NCI-H2171 treated with DMSO at 0.1 percent for 48 hours (cell line): ENCODE results near the gene C1orf105.

Experiments used
- DNase-seq: peaks from one replicate; lab custom pipeline; 2025; lab: John Stamatoyannopoulos, UW

C1orf105 gene

GRCh38 chr1:172457479-172458130 is 37.1 kb downstream of the C1orf105 start:
- DNase-seq: no peak

- DNase-seq: no peak
Measured at GRCh38 chr1:172460177-172460576, 39.7 kb downstream of the C1orf105 start.

DNA sequence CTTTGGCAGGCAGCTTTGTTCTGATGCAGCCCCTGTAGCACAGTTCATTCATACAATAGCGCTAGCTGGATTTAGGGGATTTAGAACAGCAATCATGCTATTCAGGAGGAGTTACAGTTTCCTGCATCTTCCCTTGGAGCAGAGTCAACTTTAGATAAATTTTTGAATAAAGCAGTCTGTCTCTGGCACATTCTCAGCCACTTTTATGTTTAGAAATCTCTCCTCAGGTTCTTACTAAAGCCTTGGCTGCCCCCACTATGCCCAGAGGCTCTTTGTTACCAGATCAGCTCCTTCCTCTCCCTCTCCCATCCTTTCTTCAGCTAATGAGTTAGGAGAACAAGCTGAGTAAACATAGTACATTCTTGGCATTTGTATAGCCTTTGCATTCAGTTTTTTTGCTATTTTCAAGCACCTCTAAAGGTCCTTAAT is 40.4 kb downstream of the C1orf105 start:
- no peak for DNase-seq

DNA sequence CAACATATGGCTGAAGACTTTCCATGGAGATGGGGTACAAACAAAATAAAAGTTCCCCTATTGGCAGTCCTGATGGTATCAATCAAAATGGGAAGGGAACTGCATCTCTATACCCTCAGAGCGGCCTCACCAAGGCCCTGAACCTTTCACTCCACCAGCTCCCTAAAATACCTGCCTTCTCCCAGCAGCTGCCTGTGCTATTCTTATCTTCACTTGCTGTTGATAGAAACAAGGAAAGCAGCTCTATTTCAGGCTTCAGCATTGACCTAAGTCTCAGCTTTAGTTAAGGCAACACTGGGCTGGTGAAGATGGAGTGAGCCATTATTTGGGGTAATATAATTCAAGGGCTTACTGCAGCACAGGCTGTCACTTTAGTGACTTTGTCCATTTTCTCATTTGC is 45.1 kb downstream of the C1orf105 start:
- no peak for DNase-seq

DNA sequence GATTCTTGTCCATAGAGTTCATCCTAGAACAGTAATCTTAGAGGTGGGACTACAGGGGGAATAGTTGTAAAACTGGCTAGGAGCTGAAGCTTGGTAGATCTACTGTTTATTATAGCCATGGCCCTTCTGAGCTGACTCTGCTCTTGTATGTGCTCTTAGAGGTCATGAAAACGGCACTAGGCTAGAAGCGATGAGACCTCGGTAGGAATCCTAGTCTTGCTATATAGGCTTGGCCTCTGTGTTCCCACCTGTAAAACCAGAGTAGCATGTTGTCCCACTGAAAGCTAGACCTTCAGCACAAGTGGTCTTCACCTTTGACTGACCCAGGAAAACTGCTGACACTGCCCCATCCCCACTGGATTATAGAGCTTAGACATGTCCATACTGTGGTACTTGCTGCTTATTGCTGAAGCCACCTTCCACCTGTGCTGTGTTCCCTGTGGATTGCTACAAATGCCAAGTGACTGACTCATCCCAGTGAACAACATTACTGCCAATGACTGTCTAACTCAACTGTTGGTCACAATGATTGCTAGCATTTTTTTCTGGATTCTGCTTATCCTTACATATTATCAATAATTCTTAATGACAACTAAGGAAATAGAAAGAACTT is 46.4 kb downstream of the C1orf105 start:
- DNase-seq: no peak

- no peak for DNase-seq
Measured at GRCh38 chr1:172467446-172467845, 47.0 kb downstream of the C1orf105 start.

GRCh38 chr1:172468296-172468695 is 47.8 kb downstream of the C1orf105 start:
- no peak for DNase-seq

GRCh38 chr1:172469717-172470116 is 49.2 kb downstream of the C1orf105 start:
- no peak for DNase-seq

DNA sequence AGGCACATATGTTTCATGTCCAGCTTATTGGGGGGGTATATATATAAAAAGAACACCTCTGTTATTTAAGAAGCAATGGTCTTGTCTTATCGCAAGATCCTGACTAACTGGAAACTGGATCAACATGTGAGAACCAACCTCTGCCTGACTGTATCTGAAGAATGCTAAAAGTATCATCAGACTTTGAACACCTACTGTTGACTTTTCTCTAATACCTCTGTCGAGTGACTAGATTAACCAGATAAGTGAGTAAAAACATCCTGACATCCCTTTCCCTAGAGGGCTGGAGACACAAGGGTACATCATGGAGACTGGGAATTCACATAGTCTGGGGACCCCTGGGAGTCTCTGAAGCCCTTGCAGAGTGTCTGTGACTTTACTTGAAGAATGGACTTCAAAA is 49.7 kb downstream of the C1orf105 start:
- DNase-seq: no peak

- no peak for DNase-seq
Measured at GRCh38 chr1:172471666-172472065, 51.2 kb downstream of the C1orf105 start.

- no peak for DNase-seq
Measured at GRCh38 chr1:172472495-172472894, 52.0 kb downstream of the C1orf105 start.

- DNase-seq: no peak
Measured at GRCh38 chr1:172473302-172473701, 52.8 kb downstream of the C1orf105 start.

GRCh38 chr1:172473842-172474241 is 53.4 kb downstream of the C1orf105 start:
- DNase-seq: no peak

DNA sequence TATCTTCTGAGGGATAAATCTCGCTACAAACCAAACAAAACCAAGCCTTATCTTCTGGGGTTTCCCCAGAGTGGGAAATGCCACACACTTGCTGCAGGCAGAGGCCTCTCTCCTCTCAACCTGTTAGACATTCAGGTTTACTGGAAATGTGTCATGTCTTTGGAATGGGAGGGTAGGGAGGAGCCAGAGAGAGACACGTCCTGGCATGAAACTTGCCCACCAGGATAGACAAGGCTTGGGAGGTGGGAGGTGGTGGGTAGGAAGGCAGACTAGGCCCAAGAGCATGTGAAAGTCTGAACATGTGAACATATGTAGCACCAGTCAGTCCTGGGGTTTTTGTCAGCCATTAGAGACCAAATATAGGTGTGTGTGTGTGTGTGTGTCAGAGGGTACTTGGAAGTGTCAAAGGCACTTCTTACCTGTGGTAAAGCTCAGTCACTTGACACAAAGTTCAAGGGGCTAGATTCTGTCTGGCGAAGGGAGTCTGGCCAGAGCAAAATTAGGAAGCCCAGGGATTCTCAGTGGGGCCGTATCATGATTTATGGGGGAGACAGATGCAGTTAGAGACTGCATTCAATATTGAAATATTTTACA is 55.8 kb downstream of the C1orf105 start:
- DNase-seq: no peak

GRCh38 chr1:172477216-172477615 is 56.7 kb downstream of the C1orf105 start:
- DNase-seq: no peak

DNA sequence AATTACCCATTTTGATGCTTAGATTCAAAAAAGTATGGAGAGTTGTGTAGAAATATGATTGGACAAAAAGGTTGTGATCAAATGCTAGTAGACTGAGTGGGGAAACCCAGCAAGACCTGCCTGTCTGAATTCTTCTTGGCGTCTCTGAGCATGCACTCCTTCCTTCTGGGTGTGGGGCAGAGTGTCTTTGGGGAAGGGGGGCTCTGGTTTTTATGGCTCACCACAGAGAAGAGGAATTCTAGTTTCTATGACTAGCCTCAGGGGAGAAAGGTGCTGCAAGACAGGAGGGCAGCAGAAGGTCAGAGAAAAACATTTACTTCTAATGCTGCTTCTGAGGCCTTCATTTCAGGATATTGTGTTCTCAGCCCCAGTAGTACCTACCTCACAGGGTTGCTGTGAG is 57.3 kb downstream of the C1orf105 start:
- DNase-seq: no peak

DNA sequence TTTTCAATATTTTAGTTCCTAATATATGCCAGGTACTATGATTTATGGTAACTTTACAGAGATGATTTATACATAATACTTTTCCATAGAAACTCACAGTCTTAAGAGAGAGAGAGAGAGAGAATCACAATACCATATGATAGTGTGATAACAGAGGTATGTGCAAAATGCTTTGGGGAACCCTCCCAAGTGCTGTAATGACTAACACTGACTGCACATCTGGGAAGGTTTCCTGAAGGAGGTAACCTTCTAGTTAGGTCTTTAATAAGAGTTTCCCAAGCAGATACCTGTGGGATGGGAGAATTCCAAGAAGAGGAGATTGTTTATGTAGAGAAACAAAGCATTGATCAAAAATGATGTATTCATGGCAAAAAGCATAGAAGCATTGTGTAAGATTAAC is 58.0 kb downstream of the C1orf105 start:
- DNase-seq: no peak

GRCh38 chr1:172480431-172480830 is 59.9 kb downstream of the C1orf105 start:
- no peak for DNase-seq

DNA sequence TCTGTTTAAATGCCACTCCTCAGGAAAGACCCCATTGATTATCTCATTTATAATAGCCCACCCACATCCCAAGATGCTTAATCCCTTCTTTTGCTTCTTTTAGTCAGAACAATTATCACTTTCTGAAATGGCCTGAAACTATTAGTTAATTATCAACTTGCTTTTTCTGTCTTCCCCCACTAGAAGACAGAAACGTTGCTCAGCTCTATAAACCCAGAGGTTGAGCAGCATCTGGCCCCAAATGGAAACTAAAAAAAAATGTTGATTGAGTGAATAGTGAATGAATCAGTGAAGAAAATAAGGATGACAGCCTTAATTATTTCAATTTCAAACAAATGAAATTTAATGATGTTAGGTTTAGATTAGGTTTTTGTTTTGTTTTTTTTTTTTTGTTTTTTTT is 61.6 kb downstream of the C1orf105 start:
- no peak for DNase-seq

- no peak for DNase-seq
Measured at GRCh38 chr1:172483448-172483847, 63.0 kb downstream of the C1orf105 start.

DNA sequence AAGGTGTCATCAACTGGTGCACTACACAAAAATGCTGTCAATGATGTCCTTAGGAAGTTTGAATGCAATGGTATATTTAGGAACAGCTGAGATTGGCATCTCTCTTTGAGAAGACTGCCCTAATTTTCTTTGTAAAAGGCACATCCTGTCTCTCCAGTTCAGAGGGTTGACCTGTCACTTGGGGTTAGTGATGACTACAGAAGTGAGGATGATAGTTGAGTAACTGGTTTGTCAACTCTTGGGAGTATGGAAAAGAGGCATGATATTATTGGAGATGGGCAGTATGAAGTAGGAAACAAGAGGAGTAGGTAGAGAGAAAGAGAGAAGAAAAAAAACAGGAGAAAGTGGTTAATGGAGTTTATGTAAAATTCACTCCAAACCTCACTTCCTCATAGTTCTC is 63.8 kb downstream of the C1orf105 start:
- no peak for DNase-seq

DNA sequence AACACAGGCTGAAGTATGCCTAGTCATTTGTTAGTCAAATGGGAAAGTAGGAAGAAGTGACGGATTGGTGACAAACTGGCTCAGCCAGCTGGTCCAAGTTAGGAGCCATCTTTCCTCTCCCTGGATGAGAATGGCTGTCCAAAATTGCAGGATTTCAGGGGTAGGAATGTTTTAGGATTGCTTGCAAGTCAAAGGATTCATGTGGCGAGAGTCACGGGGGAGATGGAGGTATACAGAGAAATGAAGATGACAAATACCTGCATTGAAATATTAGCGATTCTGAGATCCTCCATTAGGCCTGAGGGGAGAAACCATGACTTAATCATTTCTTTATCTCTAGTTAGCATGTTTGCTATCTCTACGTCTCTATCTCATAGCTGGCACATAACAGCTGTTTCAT is 65.1 kb downstream of the C1orf105 start:
- DNase-seq: no peak

DNA sequence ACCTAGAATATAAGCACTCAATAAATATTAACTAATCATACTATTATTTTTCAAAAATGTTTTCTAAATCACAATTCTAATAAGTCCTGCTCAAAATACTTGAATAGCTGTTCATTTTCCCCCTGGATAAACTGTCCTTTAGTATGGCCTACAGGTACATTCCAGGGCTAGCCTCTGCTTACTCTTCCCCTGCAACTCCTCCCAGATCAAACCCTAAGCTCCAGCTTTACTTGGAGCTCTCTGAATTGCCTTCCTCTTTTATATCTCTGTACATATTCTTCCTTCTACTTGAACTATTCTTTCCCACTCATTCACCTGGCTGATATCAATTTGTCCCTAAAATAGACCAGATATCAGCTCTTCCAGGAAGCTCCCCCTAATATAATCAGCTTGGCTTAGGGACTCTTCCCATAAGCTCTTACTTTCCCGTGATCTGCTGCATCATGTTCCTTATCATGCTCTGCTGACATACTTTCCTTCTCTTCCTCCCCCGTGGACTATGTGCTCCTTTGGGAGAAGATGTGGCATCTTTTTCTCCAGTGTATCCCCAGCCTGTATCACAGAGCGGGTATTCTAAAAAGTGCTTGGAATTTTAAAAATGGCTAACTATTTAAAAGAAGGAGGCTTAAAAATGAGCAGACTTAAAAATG is 66.4 kb downstream of the C1orf105 start:
- no peak for DNase-seq
